ENCODE results near the gene GALNT15.

Gene GALNT15

GRCh38 chr3:16174389-16174788, at the start of gene GALNT15:
Gene GALNT15, plus strand, starts transcription at chr3:16174680. Its CDS starts 472 bp downstream, at chr3:16175152.
- Histone ChIP-seq H3K4me1 (ENCODE audit: insufficient read depth, low read length) (peaks cover 10% of the 10 kb centered on the region), H3K4me3 (ENCODE audit: low read depth in 1 of 2, low read length in 2 of 2) (no peak within 1 kb of the TSS), H3K27ac (ENCODE audit: low read length) (no peak within 1 kb of the TSS), H3K4me2 (ENCODE audit: insufficient read depth, low read length) (no peak within 1 kb of the TSS), H4K20me1 (ENCODE audit: insufficient read depth, low read length) (no peaks in the 10 kb centered on the region), H3K27me3 (ENCODE audit: insufficient read depth, low read length, poor library complexity) (peaks cover 30% of the 10 kb centered on the region), H3K9me3 (ENCODE audit: insufficient read depth, low read length, severe bottlenecking) (no peaks in the 10 kb centered on the region), H2AFZ (ENCODE audit: low read depth, low read length) (no peak within 1 kb of the TSS), H3K9ac (ENCODE audit: low read depth, low read length) (no peak within 1 kb of the TSS), H3K79me2 (ENCODE audit: insufficient read depth, low read length) (no peaks in the 10 kb centered on the region), H3K36me3 (ENCODE audit: insufficient read depth, low read length) (no peaks in the 10 kb centered on the region)
- no peak for TF ChIP-seq EZH2 (IDR thresholded peaks at IDR 0.05; ENCODE audit: borderline replicate concordance, low read depth, low read length, severe bottlenecking)
- TF ChIP-seq, protein P1, sequence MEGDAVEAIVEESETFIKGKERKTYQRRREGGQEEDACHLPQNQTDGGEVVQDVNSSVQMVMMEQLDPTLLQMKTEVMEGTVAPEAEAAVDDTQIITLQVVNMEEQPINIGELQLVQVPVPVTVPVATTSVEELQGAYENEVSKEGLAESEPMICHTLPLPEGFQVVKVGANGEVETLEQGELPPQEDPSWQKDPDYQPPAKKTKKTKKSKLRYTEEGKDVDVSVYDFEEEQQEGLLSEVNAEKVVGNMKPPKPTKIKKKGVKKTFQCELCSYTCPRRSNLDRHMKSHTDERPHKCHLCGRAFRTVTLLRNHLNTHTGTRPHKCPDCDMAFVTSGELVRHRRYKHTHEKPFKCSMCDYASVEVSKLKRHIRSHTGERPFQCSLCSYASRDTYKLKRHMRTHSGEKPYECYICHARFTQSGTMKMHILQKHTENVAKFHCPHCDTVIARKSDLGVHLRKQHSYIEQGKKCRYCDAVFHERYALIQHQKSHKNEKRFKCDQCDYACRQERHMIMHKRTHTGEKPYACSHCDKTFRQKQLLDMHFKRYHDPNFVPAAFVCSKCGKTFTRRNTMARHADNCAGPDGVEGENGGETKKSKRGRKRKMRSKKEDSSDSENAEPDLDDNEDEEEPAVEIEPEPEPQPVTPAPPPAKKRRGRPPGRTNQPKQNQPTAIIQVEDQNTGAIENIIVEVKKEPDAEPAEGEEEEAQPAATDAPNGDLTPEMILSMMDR (IDR thresholded peaks at IDR 0.05; ENCODE audit: borderline replicate concordance, extremely low read depth, low read length, poor library complexity, severe bottlenecking) = no peak
- DNase-seq (no peak), ATAC-seq (ENCODE audit: insufficient read depth, low read depth) (no peak)

DNA sequence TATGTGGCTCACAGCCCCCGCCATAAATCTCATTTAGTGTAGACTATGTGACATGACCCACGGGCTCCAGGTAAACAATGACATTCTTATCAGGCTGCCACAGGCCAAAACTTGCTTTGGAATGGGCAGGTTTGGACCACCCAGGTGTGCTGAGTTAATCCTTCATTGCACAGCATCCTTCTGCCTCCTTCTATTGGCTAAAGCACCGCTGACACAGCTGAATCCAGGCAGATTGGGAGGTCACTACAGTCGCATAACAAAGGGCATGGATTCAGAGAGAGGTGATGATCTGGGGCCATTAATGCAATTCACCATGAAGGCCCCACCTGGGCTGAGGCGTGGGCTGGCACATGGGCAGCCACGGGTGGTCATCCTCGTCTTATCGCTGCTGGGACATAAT, 47.8 kb upstream of the GALNT15 start:
- DNase-seq (no peak), ATAC-seq (ENCODE audit: insufficient read depth, low read depth) (no peak)
- H3K27ac ChIP-seq (ENCODE audit: low read length) = no peak overlapping the region
- no peak overlapping the region for H2AFZ ChIP-seq (ENCODE audit: low read depth, low read length)
- no peak overlapping the region for H3K9ac ChIP-seq (ENCODE audit: low read depth, low read length)
- no peaks in the 10 kb centered on the region for H4K20me1 ChIP-seq (ENCODE audit: insufficient read depth, low read length)
- H3K9me3 ChIP-seq (ENCODE audit: insufficient read depth, low read length, severe bottlenecking) = no peaks in the 10 kb centered on the region
- TF ChIP-seq, protein P1 (IDR thresholded peaks at IDR 0.05; ENCODE audit: borderline replicate concordance, extremely low read depth, low read length, poor library complexity, severe bottlenecking) = no peak
- no peak for TF ChIP-seq EZH2 (IDR thresholded peaks at IDR 0.05; ENCODE audit: borderline replicate concordance, low read depth, low read length, severe bottlenecking)
- H3K4me1 ChIP-seq (ENCODE audit: insufficient read depth, low read length) = no peaks in the 10 kb centered on the region
- no peak overlapping the region for H3K4me2 ChIP-seq (ENCODE audit: insufficient read depth, low read length)
- no peak overlapping the region for H3K4me3 ChIP-seq (ENCODE audit: low read depth in 1 of 2, low read length in 2 of 2)
- no peaks in the 10 kb centered on the region for H3K79me2 ChIP-seq (ENCODE audit: insufficient read depth, low read length)
- no peaks in the 10 kb centered on the region for H3K36me3 ChIP-seq (ENCODE audit: insufficient read depth, low read length)
- no peaks in the 10 kb centered on the region for H3K27me3 ChIP-seq (ENCODE audit: insufficient read depth, low read length, poor library complexity)

DNA sequence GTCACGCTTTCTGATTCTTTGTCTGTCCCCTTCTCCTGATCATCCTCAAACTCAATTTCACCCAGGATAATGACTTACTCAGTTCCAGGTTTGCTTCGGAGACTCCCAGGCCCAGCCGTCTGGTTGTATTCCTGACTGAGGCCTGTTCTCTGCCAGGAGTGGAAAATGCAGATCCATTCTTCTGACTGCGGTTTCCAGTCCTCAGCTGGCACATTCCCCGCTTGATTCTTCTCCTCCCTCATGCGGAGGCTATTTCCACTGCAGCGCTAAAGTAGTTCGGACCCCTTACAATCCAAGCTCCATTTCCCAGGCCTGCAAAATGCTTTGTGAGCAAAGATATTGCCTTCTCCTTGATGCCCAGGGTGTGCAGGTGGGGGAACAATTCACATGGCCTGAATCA, 47.2 kb upstream of the GALNT15 start:
- no peak overlapping the region for H3K9ac ChIP-seq (ENCODE audit: low read depth, low read length)
- H2AFZ ChIP-seq (ENCODE audit: low read depth, low read length) = no peak overlapping the region
- TF ChIP-seq, protein P1 (IDR thresholded peaks at IDR 0.05; ENCODE audit: borderline replicate concordance, extremely low read depth, low read length, poor library complexity, severe bottlenecking) = no peak
- TF ChIP-seq EZH2 (IDR thresholded peaks at IDR 0.05; ENCODE audit: borderline replicate concordance, low read depth, low read length, severe bottlenecking) = no peak

GRCh38 chr3:16130066-16130465, 44.4 kb upstream of the GALNT15 start:
- no peaks in the 10 kb centered on the region for H3K9me3 ChIP-seq (ENCODE audit: insufficient read depth, low read length, severe bottlenecking)
- H3K79me2 ChIP-seq (ENCODE audit: insufficient read depth, low read length) = no peaks in the 10 kb centered on the region
- H3K36me3 ChIP-seq (ENCODE audit: insufficient read depth, low read length) = no peaks in the 10 kb centered on the region
- no peaks in the 10 kb centered on the region for H4K20me1 ChIP-seq (ENCODE audit: insufficient read depth, low read length)
- no peak for TF ChIP-seq EZH2 (IDR thresholded peaks at IDR 0.05; ENCODE audit: borderline replicate concordance, low read depth, low read length, severe bottlenecking)
- no peak overlapping the region for H3K9ac ChIP-seq (ENCODE audit: low read depth, low read length)
- H3K4me2 ChIP-seq (ENCODE audit: insufficient read depth, low read length) = no peak overlapping the region
- no peak overlapping the region for H3K4me3 ChIP-seq (ENCODE audit: low read depth in 1 of 2, low read length in 2 of 2)
- DNase-seq (no peak), ATAC-seq (ENCODE audit: insufficient read depth, low read depth) (no peak)
- H3K27me3 ChIP-seq (ENCODE audit: insufficient read depth, low read length, poor library complexity) = no peaks in the 10 kb centered on the region
- H2AFZ ChIP-seq (ENCODE audit: low read depth, low read length) = no peak overlapping the region
- no peak overlapping the region for H3K27ac ChIP-seq (ENCODE audit: low read length)
- no peaks in the 10 kb centered on the region for H3K4me1 ChIP-seq (ENCODE audit: insufficient read depth, low read length)

More for the DNA sequence above, 47.2 kb upstream of the GALNT15 start:
- H3K4me2 ChIP-seq (ENCODE audit: insufficient read depth, low read length) = no peak overlapping the region
- H3K4me3 ChIP-seq (ENCODE audit: low read depth in 1 of 2, low read length in 2 of 2) = no peak overlapping the region
- ATAC-seq (ENCODE audit: insufficient read depth, low read depth) (no peak), DNase-seq (no peak)
- no peaks in the 10 kb centered on the region for H3K9me3 ChIP-seq (ENCODE audit: insufficient read depth, low read length, severe bottlenecking)
- H3K27me3 ChIP-seq (ENCODE audit: insufficient read depth, low read length, poor library complexity) = no peaks in the 10 kb centered on the region
- H3K79me2 ChIP-seq (ENCODE audit: insufficient read depth, low read length) = no peaks in the 10 kb centered on the region
- H3K27ac ChIP-seq (ENCODE audit: low read length) = no peak overlapping the region
- H3K36me3 ChIP-seq (ENCODE audit: insufficient read depth, low read length) = no peaks in the 10 kb centered on the region
- no peaks in the 10 kb centered on the region for H4K20me1 ChIP-seq (ENCODE audit: insufficient read depth, low read length)
- no peaks in the 10 kb centered on the region for H3K4me1 ChIP-seq (ENCODE audit: insufficient read depth, low read length)
